Measurements from ENCODE around the gene CAPN9. TPM values are rescaled to one million over a fixed set of nuclear protein-coding genes. Genes with fewer than 3 reads are reported as not detected.
"Not testable (repeated sequence)": the region's sequence is repeated elsewhere in the genome, so short reads cannot be mapped to it uniquely, and the experiment has no call there.

Gene CAPN9
- total RNA-seq, 1 donor from 2014 or later: not detected

DNA sequence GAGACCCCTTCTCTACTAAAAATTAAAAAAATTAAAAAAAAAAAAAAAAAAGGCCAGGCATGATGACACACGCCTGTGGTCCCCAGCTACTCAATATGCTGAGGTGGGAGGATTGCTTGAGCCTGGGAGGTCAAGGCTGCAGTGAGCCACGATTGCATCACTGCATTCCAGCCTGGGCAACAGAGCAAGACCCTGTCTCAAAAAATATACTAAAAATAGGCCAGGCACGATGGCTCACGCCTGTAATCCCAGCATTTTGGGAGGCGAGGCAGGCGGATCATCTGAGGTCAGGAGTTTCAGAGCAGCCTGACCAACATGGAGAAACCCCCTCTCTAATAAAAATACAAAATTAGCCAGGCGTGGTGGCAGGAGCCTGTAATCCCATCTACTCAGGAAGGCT, 98.0 kb downstream of the CAPN9 start:
- intact Hi-C loops (cut with micrococcal nuclease): not testable (repeated sequence)

DNA sequence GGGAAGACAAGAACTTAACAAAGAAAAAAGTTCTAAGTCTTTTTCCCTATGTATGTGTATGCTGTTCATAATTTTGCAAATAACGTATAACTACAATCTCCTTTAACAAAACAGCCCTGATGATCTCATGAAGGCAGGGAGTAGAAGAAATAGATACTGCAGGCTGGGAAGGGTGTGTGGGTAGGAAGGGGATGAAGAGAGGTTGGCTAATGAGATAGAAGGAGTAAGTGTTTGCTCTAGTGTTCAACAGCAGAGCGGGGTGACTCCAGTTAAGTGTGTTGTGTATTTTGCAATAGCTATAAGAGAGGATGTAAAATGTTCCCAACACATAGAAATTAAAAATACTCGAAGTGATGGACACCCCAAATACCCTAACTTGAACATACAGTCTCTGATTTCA, 101.0 kb downstream of the CAPN9 start:
- intact Hi-C loops (cut with micrococcal nuclease): no loop called here

DNA sequence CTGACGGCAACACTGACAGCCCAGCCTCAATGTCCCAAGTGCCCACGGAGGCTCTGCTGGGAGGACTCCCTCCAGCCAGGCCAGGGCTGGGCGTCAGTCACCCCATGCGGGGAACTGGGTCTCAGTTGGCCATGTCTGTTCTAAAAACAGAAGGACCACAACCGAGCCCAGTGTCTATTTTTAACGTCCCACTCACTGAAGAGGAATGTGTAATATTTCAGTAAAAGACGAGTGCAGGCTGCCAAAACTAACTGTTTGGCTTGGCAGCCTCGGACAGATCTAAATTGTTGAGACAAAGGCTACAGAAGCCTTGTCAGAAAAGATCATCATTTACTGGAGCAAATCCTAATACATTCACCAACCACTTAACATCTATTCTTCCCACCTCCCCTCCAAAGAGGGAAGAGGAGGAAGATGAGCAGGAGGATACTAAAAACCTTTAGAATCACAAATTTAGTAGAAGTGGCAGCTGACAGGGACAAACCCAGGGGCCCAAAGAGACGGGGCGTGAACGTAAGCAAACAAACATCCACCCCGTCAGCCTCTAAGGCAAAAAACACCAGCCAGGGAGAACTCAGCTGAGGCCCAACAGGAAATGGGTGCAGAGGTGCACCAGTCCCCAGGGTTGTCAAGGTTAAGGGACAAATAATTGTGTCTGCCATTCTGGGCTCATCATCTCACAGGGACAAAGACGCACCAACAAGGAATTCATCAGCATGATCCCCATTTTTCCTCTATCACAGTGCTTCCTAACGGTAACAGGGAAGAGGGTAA, 102.5 kb downstream of the CAPN9 start:
- intact Hi-C loops (cut with micrococcal nuclease): no loop called here

DNA sequence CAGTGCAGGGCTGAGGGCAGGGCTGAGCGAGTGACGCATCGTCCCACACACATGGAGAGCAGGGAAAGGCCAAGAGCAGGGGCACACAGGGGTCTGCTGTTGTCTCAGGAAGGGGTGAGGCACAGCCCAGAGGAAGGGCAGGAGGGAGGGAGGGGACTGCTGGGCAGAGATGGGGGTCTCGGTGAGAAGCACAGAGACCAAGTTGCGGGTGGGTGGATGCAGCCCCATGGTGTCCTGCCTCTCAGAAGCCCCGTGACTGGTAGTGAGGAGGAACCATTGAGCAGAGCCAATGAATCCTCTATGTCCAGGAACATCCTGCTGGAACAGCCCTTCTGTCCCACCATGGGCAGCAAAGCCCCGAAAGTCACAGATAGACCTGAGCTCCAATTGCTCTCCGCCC, 103.4 kb downstream of the CAPN9 start:
- intact Hi-C loops (cut with micrococcal nuclease): no loop called here

DNA sequence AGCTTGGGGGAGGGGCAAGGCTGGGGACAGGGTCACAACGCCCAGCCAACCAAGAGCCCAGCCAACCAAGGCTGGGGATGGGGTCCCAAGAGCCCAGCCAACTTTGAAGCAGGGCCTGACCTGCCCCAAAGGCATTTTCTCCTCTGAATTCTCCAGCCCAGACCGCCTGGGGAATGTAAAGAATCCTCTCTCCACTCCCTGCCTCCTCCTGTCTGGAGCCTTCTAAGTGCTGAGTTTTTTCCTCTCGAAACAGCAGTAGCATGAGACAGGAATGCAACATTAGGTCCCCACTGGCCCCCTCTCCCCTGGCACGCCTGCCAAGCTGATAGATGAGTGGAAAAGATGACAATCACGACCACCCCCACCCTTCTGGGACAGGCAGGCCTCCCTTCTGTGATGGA, 104.1 kb downstream of the CAPN9 start:
- intact Hi-C loops (cut with micrococcal nuclease): no loop called here

Other genes starting within 250 kb of the CAPN9 start
- gene COG2, start 104.9 kb upstream of the CAPN9 start, total RNA-seq: 32.4 and 36.8 TPM in 2 replicates
- gene AGT, start 33.3 kb upstream of the CAPN9 start, total RNA-seq: 0.07 TPM in 1 of 2 replicates, not detected in the other
- gene C1orf198, start 121.1 kb downstream of the CAPN9 start, total RNA-seq: 2.1 and 2.4 TPM in 2 replicates
- gene TTC13, start 231.5 kb downstream of the CAPN9 start, total RNA-seq: 29.1 and 30.1 TPM in 2 replicates
- gene ARV1, start 231.7 kb downstream of the CAPN9 start, total RNA-seq: 11.3 and 11.5 TPM in 2 replicates